Measurements from ENCODE around the gene BRD7. TPM values are rescaled to one million over a fixed set of nuclear protein-coding genes. Genes with fewer than 3 reads are reported as not detected.

Gene BRD7
- total and polyA plus RNA-seq, 4 donors: 55.2 to 105 (median 92.9) TPM

DNA sequence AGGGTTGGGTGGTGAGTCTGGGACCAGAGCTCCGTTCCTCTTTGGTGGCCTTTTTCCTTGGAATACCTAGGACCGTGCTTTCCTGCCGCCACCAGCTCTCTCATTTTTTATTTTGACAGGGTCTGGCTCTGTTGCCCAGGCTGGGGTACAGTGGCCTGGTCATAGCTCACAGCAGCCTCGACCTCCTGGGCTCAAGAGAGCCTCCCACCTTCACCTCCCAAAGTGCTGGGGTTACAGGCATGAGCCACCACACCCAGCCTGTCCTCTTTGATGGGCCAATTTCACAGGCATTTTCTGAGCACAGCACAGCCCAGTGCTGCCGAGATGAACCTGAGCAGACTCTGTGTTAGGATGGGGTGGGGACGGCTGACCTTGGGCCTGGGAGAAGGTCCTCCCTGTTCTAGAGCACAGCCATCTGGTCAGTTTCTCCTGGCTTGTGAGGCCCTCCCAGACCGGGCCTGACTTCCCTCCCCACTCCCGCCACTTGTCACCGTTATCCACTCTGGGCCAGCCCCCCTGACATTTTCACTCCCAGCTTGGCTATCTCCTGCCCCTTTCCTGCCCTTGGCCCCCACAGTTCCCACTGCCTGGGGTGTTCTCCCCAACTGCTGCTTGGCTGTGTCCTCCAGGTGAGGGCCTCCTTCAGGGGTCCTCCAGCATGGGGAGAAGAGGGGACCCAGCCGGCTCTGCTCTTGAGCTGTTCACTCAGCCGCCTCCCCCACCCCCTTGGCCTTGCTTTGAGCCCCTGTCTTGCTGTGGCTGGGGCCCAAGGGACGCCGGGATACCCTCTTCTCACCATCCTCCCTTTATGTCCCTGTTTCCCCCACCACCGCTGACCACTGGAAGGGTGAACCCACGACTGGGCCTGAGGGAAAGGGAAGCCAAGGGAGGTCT, 97.4 kb downstream of the BRD7 start:
- peaks cover 2% of the 10 kb centered on the region for H3K36me3 ChIP-seq (ENCODE audit: control insufficient read depth, insufficient read depth, low read length)
- H3K4me1 ChIP-seq (ENCODE audit: control insufficient read depth, insufficient read depth, low read length): peaks cover 16% of the 10 kb centered on the region
- H3K27me3 ChIP-seq (ENCODE audit: control insufficient read depth, insufficient read depth, low read length): no peaks in the 10 kb centered on the region
- H3K27ac ChIP-seq (ENCODE audit: low read depth, low read length): no peak overlapping the region
- H3K4me3 ChIP-seq (ENCODE audit: low read depth, low read length): no peak overlapping the region
- no peak for DNase-seq (ENCODE audit: low read depth in 4 of 6, low spot score in 6 of 6)
- 84% methylated on average over 10 of the region's 15 CpGs for WGBS (ENCODE audit: insufficient coverage)
- no peaks in the 10 kb centered on the region for H3K9me3 ChIP-seq (ENCODE audit: control insufficient read depth, insufficient read depth, low read length)

DNA sequence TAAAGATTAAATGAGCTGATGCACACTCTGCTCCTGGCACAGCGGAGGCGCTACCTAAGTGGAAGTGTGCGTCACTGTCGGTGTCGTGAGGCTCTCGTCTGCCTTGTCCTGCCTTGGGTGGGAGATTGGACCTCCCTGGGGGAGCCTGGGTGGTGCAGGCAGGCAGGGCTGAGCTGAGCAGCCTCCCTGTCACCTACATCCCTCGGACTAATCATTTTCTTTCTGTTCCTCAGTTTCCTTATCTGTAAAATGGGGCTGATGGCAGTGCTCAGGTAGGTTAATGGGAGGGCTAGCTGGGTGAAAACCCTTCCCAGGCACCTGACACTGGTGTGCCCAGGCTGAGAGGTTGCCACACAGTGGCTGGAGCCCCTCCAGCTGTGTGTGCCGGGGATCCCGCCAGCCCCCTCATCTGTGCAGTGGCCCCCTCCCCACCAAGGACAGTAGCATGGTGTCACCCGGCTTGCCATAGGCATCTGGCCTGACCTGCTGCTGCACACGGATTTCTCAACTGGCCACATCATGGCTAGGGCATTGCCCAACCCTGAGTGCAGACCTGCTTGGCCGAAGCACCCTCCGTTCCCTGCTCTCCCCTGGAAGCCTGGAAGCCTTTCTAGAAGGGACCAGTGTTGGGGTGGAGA, 98.2 kb downstream of the BRD7 start:
- Histone ChIP-seq H3K27me3 (ENCODE audit: control insufficient read depth, insufficient read depth, low read length) (no peaks in the 10 kb centered on the region), H3K27ac (ENCODE audit: low read depth, low read length) (no peak overlapping the region), H3K4me3 (ENCODE audit: low read depth, low read length) (no peak overlapping the region), H3K9me3 (ENCODE audit: control insufficient read depth, insufficient read depth, low read length) (no peaks in the 10 kb centered on the region), H3K4me1 (ENCODE audit: control insufficient read depth, insufficient read depth, low read length) (peaks cover 23% of the 10 kb centered on the region), H3K36me3 (ENCODE audit: control insufficient read depth, insufficient read depth, low read length) (no peaks in the 10 kb centered on the region)
- DNase-seq (ENCODE audit: low read depth in 4 of 6, low spot score in 6 of 6): no peak
- WGBS (ENCODE audit: insufficient coverage): 97% methylated on average over 12 of the region's 13 CpGs

- no peaks in the 10 kb centered on the region for H3K36me3 ChIP-seq (ENCODE audit: control insufficient read depth, insufficient read depth, low read length)
- no peaks in the 10 kb centered on the region for H3K9me3 ChIP-seq (ENCODE audit: control insufficient read depth, insufficient read depth, low read length)
- WGBS (ENCODE audit: insufficient coverage): 97% methylated on average over 11 of the region's 12 CpGs
These were observed 98.8 kb downstream of the BRD7 start for GRCh38 chr16:50269769-50270509.

DNA sequence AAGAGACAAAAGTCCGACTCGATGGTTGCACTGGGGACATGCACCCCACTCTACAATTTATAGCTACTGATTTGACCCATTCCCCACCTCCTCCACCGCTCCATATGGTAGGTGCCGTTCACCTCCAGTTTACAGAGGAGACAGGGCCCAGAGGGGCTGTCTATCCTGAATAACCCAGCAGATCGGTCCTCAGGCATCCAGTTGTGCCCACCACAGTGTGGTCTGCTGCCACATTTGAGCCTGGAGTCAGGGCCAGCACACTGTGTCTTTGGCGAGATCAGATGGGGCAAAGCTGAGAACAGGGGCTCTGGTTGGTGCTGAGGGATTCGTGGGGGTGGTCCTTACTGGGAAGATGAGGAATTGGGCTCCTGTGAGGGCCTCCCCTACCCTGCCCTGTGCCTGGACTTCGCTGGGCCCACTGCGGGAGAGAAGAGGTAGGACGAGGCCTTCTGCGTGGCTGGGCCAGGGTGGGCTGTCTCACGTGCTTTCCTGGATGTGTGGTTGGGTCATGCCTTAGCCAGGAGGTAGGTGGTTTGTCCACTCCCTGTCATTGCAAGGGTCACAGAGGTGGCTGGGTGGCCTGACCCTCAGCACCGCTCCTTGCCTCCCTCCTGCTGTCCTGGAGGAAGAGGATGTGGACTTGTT, 99.6 kb downstream of the BRD7 start:
- H3K4me1 ChIP-seq (ENCODE audit: control insufficient read depth, insufficient read depth, low read length): peaks cover 24% of the 10 kb centered on the region
- no peaks in the 10 kb centered on the region for H3K9me3 ChIP-seq (ENCODE audit: control insufficient read depth, insufficient read depth, low read length)
- no peak overlapping the region for H3K4me3 ChIP-seq (ENCODE audit: low read depth, low read length)
- H3K27me3 ChIP-seq (ENCODE audit: control insufficient read depth, insufficient read depth, low read length): no peaks in the 10 kb centered on the region
- H3K27ac ChIP-seq (ENCODE audit: low read depth, low read length): no peak overlapping the region
- no peak for DNase-seq (ENCODE audit: low read depth in 4 of 6, low spot score in 6 of 6)
- 96% methylated on average over 12 of the region's 13 CpGs for WGBS (ENCODE audit: insufficient coverage)
- no peaks in the 10 kb centered on the region for H3K36me3 ChIP-seq (ENCODE audit: control insufficient read depth, insufficient read depth, low read length)

More at GRCh38 chr16:50269769-50270509, 98.8 kb downstream of the BRD7 start:
- no peaks in the 10 kb centered on the region for H3K27me3 ChIP-seq (ENCODE audit: control insufficient read depth, insufficient read depth, low read length)
- no peak overlapping the region for H3K4me3 ChIP-seq (ENCODE audit: low read depth, low read length)
- DNase-seq (ENCODE audit: low read depth in 4 of 6, low spot score in 6 of 6): no peak
- H3K4me1 ChIP-seq (ENCODE audit: control insufficient read depth, insufficient read depth, low read length): peaks cover 25% of the 10 kb centered on the region
- H3K27ac ChIP-seq (ENCODE audit: low read depth, low read length): no peak overlapping the region

DNA sequence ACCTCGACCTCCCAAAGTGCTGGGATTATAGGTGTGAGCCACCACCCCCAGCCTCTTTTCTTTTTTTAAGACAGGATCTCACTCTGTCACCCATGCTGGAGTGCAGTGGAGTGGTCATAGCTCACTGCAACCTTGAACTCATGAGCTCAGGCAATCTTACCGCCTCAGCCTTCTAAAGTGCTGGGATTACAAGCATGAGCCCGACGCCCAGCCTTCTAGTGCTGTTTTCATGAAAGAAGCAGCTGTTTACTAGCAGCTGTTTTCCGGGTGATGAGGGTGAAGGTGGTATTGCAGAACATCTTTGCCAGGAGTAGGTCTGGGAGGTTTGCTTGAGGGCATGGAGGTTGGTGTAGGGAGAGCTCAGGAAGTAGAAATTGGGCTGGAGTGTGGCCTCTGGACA, 100.4 kb downstream of the BRD7 start:
- 89% methylated on average over 5 of the region's 5 CpGs for whole genome bisulfite sequencing (ENCODE audit: insufficient coverage)
- H3K4me1 ChIP-seq (ENCODE audit: control insufficient read depth, insufficient read depth, low read length): peaks cover 24% of the 10 kb centered on the region
- no peak overlapping the region for H3K4me3 ChIP-seq (ENCODE audit: low read depth, low read length)
- H3K27ac ChIP-seq (ENCODE audit: low read depth, low read length): no peak overlapping the region
- no peak for DNase-seq (ENCODE audit: low read depth in 4 of 6, low spot score in 6 of 6)
- no peaks in the 10 kb centered on the region for H3K9me3 ChIP-seq (ENCODE audit: control insufficient read depth, insufficient read depth, low read length)
- no peaks in the 10 kb centered on the region for H3K27me3 ChIP-seq (ENCODE audit: control insufficient read depth, insufficient read depth, low read length)
- H3K36me3 ChIP-seq (ENCODE audit: control insufficient read depth, insufficient read depth, low read length): no peaks in the 10 kb centered on the region

DNA sequence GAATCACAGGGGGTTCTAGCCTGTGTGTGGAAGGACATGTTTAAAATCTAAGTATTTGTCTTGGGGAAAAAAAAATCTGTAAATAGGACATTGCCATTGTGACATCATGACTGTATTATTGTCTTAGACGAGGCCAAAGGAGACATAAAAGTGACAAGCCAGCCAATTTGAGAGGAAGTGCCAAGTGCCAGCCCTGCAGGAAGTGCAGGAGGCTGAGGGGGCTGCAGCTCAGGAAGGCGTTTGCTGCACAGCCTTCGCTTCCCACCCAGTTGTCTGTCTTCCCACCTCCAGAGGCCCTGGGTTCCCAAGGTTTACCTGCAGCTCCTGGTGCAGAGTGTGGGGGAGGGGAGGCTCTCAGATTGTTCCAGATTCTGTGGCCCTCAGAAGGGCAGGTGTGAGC, 101.1 kb downstream of the BRD7 start:
- Histone ChIP-seq H3K4me1 (ENCODE audit: control insufficient read depth, insufficient read depth, low read length) (peaks cover 24% of the 10 kb centered on the region), H3K4me3 (ENCODE audit: low read depth, low read length) (no peak overlapping the region), H3K27me3 (ENCODE audit: control insufficient read depth, insufficient read depth, low read length) (no peaks in the 10 kb centered on the region), H3K9me3 (ENCODE audit: control insufficient read depth, insufficient read depth, low read length) (no peaks in the 10 kb centered on the region), H3K36me3 (ENCODE audit: control insufficient read depth, insufficient read depth, low read length) (no peaks in the 10 kb centered on the region), H3K27ac (ENCODE audit: low read depth, low read length) (no peak overlapping the region)
- 55% methylated on average over 3 of the region's 3 CpGs for WGBS (ENCODE audit: insufficient coverage)
- no peak for DNase-seq (ENCODE audit: low read depth in 4 of 6, low spot score in 6 of 6)

- WGBS (ENCODE audit: insufficient coverage): 80% methylated on average over 6 of the region's 8 CpGs
- Histone ChIP-seq H3K27ac (ENCODE audit: low read depth, low read length) (no peak overlapping the region), H3K4me1 (ENCODE audit: control insufficient read depth, insufficient read depth, low read length) (peaks cover 24% of the 10 kb centered on the region), H3K27me3 (ENCODE audit: control insufficient read depth, insufficient read depth, low read length) (no peaks in the 10 kb centered on the region), H3K4me3 (ENCODE audit: low read depth, low read length) (no peak overlapping the region), H3K9me3 (ENCODE audit: control insufficient read depth, insufficient read depth, low read length) (no peaks in the 10 kb centered on the region), H3K36me3 (ENCODE audit: control insufficient read depth, insufficient read depth, low read length) (no peaks in the 10 kb centered on the region)
- no peak for DNase-seq (ENCODE audit: low read depth in 4 of 6, low spot score in 6 of 6)
These were observed 101.6 kb downstream of the BRD7 start for GRCh38 chr16:50267151-50267631.

DNA sequence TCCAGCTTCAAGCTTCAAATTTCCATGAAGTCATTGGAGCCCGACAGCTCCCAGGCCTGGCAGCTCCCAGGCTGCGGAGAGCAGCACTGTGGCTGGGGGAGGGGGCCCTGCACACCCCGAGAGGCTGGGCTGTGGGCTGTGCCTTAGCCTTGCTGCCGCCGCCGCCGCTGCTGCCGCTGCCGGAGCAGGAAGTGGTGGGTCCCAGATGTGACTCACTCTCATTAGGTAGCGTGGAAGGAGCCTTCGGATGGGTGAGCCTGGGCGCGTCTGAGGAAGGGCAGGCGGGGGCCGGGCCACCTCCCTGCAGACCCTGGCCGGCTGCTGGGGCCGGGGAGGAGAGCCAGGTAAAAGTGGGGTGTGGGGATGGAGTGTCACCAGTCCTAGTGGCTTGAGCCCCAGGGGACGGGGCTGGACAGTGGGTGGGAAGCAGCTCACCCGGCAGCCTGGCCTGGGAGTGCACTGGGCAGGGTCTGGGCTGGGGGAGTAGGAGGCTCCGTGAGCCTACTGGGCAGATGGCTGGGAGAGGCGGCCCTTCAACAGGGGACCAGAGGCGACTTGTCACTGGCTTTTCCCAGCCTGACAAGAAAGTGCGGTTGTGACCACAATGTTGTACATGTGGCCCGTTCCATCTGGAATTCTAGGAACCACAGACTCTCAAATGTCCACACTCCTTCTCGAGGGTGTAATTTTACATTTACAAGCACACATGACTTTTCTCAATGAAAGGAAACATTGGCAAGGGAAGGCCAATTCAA, 102.3 kb downstream of the BRD7 start, which contains the start of gene ADCY7:
TSS of gene ADCY7 (plus strand) at position 215 of the 755 bp plus-strand sequence. CDS start 21,629 bp downstream, outside the sequence.
- WGBS (ENCODE audit: insufficient coverage): 35% methylated on average over 21 of the region's 25 CpGs
- H3K4me1 ChIP-seq (ENCODE audit: control insufficient read depth, insufficient read depth, low read length): peaks cover 29% of the 10 kb centered on the region
- peak in 1 of 6 donors; percentile 40 for DNase-seq (ENCODE audit: low read depth in 4 of 6, low spot score in 6 of 6)
- no peaks in the 10 kb centered on the region for H3K27me3 ChIP-seq (ENCODE audit: control insufficient read depth, insufficient read depth, low read length)
- no peak within 1 kb of the TSS for H3K27ac ChIP-seq (ENCODE audit: low read depth, low read length)
- H3K9me3 ChIP-seq (ENCODE audit: control insufficient read depth, insufficient read depth, low read length): no peaks in the 10 kb centered on the region
- H3K36me3 ChIP-seq (ENCODE audit: control insufficient read depth, insufficient read depth, low read length): no peaks in the 10 kb centered on the region
- H3K4me3 ChIP-seq (ENCODE audit: low read depth, low read length): no peak within 1 kb of the TSS
